HG02970 (cell line): Measurements from ENCODE around the gene CADPS2.
"Not testable (repeated sequence)": the region's sequence is repeated elsewhere in the genome, so short reads cannot be mapped to it uniquely, and the experiment has no call there.

Experiments used
- ATAC-seq: cut with Tn5 transposase; IDR thresholded peaks from one replicate; pipeline ENCODE4 v1.9.1; 2021; ENCODE audit warnings: mild to moderate bottlenecking, moderate library complexity, moderate number of reproducible peaks; ENCODE audit not compliant: unreplicated experiment, low FRiP score

The CADPS2 gene

GRCh38 chr7:122679813-122680212 is 206.4 kb downstream of the CADPS2 start:
- no peak for ATAC-seq

GRCh38 chr7:122679269-122679709 is 207.0 kb downstream of the CADPS2 start:
- ATAC-seq, result not testable (repeated sequence)

- ATAC-seq, result no peak
These were observed 209.1 kb downstream of the CADPS2 start for GRCh38 chr7:122677149-122677548.

DNA sequence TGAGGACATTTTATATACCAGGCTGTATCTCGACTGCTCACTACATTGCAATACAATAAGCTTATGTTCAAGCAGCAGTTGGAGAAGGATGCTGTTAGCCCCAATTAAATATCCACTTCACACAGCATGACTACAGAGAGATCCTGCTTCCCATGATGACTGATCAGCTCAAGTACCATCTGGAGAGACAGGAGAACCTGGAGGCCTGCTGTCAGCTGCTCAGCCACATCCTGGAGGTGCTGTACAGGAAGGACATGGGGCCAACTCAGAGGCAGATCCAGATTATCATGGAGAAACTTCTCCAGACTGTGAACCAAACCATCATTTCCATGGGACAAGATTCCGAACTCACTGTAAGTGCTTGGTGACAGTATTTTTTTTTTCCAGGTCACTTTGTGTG is 209.8 kb downstream of the CADPS2 start:
- ATAC-seq, result no peak

DNA sequence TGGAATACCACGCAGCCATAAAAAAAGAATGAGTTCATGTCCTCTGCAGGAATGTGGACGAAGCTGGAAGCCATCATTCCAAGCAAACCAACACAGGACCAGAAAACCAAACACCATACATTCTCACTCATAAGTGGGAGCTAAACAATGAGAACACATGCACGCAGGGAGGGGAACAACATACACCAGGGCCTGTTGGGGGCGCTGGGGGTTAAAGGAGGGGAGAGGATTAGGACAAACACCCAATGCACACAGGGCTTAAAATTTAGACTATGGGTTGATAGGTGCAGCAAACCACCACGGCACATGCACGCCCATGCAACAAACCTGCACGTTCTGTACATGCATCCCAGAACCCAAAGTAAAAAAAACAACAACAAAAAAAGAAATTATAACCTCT is 210.6 kb downstream of the CADPS2 start:
- no peak for ATAC-seq

DNA sequence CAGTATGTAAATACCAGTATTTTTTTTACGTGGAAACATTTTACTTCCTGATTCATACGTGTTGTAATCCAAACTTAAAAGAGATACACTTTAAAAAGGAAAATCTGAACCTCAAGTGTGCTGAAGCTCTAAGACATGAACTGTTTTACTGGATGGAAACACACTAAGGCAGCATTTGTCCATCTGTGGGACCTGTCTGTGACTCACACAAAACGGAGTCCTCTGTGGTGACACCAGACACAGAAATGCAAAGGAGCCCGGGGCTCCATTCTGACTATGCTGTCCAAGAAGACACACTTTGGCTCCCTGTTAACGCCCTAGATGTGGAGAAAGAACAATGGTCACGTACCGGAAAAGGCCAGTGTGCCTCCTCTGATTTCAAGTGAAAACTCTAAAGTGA is 211.2 kb downstream of the CADPS2 start:
- no peak for ATAC-seq

GRCh38 chr7:122674502-122674901 is 211.8 kb downstream of the CADPS2 start:
- ATAC-seq, result no peak

GRCh38 chr7:122673951-122674350 is 212.3 kb downstream of the CADPS2 start:
- no peak for ATAC-seq

DNA sequence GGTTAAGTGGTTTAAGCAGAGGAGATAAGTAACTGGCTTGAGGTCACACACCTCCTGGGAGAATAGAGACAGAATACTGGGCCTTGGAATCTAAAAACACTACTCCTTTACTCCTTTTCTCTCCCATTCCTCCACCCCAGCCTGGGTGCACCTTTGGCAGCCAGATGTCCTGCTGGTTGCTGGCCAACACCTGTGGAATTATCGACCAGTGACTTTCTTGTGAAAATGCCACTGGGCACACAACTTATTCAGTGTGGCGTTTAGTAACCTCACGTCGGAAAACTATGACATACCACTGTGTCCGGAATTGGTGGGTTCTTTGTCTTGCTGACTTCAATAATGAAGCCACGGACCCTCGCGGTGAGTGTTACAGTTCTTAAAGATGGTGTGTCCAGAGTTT is 213.7 kb downstream of the CADPS2 start:
- ATAC-seq, result no peak

DNA sequence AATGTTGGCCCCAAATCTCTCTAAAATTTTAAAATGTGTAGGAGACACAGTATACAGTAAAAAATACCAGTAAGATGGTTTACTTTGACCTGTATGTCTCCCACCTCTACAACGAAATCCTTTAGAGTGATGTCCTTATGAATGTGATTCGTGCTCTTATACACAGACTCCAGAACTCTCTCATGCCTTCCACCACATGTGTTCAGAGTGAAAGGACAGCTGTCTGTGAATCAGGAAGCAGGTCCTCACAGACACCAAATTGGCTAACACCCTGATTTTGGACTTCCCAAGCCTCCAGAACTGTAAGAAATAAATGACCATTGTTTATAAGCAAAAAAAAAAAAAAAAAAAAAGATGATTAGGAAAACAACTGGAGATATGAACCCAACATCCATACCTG is 222.5 kb downstream of the CADPS2 start:
- no peak for ATAC-seq

GRCh38 chr7:122658856-122659255 is 227.4 kb downstream of the CADPS2 start:
- ATAC-seq, result no peak

DNA sequence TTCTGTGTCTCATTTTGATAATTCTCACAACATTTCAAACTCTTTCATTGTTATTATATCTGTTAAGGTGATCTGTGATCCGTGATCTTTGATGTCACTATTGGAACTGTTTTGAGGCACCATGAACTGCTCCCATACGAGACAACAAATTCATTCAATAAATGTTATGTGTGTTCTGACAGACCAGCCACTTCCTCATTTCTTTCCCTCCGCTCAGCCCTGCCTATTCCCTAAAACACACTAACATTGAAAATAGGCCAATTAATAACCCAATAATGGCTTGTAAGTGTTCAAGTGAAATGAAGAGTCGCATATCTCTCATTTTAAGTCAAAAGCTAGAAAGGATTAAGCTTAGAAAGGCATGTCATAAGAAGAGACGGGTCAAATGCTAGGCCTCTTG is 232.6 kb downstream of the CADPS2 start:
- ATAC-seq, result no peak

DNA sequence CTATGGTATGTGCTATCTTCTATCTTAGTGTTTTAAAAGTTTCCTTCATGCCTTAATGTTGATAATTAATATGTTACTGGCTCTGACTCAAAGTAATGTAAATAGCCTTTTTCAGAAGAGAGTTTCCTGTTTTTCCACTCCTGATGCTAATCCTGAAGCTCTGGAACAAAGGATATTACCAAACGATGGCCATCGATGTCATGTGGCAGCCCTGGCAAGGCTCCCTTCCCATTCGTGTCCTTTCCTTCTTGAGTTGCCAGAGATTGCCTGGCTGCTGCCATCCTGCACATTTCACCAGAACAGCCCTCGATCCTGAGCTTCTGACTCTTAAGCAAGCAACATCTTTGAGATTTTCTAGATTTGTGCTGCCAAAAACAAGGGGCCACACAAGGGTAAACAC is 233.4 kb downstream of the CADPS2 start:
- no peak for ATAC-seq

DNA sequence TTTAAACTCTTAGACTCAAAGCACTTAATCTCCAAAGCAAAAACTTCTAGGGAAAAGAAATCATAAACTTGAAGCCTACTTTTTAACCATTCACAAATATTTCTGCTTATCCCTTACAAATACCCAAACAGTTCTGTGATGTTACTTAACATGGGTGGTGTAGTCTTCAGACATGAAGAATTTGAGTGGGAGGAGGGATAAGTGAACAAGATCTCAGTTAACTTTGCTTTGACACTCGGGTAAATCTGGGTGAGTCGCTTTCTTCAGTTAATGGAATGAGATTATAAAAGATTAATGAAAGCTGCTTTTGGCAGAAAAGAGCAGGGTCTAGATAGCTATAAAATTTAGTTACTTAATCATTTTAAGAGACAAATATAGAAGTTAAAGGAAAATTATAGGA is 234.8 kb downstream of the CADPS2 start:
- no peak for ATAC-seq

DNA sequence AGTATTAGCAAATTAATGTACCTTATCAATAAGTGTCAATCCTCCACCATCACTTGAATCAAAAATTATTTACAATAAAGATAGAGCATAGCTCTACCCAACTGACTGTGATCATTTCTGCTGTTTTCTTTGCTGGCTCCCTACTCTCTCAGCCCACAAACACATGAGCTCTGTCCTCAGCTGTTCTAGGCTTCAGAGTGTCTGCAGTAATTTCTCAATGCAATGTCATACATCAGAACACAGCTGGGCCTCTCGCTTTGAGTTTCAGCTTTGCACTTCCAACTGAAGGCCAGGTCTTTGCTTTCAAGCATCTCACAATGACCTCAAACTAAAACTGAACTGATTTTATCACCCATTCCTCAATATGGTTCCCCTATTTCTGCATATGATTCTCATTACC is 243.0 kb downstream of the CADPS2 start:
- no peak for ATAC-seq

- ATAC-seq, result no peak
These were observed 247.8 kb downstream of the CADPS2 start for GRCh38 chr7:122638459-122638858.

GRCh38 chr7:122637784-122638183 is 248.5 kb downstream of the CADPS2 start:
- no peak for ATAC-seq

GRCh38 chr7:122635481-122635880 is 250.8 kb downstream of the CADPS2 start:
- ATAC-seq, result not testable (repeated sequence)

DNA sequence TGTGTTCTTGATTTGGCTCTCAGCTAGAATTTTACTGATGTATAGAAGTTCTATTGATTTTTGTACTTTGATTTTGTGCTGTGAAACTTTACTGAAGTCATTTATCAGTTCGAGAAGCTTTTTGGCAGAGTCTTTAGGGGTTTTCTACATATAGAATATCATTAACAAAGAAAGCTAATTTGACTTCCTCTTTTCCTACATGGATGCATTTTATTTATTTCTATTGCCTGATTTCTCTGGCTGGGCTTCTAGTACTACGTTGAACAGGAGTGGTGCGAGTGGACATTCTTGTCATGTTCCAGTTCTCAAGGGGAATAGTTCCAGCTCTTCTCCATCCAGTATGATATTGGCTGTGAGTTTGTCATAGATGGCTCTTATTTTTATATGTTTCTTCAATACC is 252.8 kb downstream of the CADPS2 start:
- no peak for ATAC-seq

GRCh38 chr7:122632238-122632637 is 254.0 kb downstream of the CADPS2 start:
- ATAC-seq, result no peak

DNA sequence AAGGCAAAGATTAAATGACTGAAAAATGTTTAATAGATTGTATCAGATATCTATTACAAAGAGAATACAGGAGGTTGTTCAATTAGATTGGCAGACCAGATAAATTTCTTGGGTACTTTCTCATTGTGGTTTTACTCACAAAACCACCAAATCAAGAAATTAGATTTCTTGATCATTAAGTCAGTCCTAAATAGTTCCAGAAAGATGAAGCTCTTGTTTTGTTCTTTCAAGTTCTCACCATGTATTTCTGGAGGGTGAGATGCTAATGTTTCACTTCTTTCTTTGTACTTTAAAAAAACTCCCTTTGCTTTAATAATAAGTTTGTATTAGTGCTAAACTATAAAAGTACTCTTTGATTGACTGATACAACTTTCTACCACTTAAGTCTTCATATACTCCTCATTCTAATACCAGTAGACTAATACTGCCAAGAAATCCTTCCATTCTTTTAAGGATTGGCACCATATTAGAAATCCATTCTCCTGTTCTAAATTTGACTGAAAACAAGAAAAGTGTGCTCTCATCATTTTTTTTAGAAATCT is 256.8 kb downstream of the CADPS2 start:
- no peak for ATAC-seq

DNA sequence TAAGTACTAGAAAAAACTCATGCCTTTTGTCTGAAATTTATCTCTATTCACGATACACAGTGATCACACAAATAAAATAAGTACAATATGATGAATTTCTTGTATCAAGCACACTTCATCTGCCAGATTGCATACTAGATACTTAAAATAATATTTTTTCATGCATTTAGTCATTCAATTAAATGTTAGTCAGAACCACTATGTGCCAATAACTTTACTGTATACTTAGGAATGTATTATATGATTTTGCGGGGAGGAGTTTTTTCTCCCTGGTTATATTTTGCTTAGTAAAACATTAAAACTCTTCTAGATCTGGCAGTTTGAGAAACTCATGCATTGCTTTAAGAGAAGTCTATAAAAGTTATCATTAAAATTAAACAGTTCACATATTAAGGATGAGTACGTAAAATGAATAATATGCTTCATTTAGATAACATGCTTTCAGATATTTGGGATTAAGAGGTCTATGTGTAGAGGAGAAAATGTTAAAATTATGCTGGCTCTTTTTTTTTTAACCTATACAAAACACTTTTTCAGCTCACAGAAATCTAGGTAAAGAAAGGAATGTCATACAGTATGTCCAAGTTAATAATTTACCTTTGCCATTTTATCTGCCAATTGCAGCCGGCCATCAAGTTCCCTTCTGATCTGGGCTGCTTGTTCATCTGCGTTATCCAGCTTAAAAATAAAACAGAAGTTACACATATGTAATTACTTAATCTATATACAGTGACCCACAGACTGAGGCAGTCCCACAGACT is 257.4 kb downstream of the CADPS2 start:
- ATAC-seq, result no peak
